Measurements from ENCODE around the gene FARS2.

Gene FARS2

DNA sequence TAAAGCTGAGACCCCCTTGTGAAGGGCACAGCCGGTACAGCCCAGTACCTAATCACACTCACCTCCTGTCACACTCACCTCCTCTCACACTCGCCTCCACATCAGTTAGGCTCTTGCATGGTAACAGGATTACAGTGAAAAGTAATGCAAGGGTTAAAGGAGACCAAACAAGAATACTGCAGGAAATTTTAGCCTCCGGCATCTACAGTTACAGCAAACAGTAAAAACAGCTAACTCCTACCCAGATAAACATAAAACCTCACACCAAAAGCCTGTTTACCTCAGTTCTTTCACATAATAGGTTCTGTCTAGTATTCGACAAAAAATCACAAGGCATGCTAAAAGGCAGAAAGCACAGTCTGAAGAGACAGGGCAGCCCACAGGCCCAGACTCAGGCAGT is 55.6 kb downstream of the FARS2 start:
- in situ Hi-C loops (cut with HindIII; ENCODE audit: low sequenced_read_pairs) = no loop called here

DNA sequence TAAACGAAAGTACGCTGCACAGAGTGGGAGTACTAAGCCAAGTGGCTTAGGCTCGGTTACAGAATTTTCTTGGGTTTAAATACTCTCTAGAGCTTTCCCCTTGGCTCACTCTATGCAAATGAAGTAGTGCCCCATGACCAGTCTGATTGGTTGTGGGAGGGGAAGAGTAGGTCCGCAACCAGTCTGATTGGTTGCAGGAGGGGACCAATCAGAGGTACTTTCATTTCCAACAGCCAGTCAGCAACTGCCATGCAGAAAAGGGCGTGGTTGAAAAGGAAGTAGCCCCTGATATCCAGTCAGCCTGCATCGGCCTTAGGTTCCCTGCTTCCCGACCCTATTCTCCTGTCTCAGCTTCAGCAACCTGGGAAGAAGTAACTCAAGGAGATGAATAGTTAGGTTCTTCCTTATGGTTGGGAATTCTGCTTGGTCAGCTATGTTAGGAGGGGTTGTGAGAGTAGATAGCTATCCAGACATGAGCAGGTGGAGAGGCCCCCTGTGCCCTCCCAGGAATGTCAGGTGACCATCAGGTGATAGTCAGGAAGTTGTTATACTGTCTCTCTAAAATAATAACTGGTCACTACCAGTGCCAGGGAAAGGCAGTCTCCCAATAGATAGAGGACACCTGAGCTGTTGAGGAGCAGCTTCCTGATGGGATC is 57.4 kb downstream of the FARS2 start:
- in situ Hi-C loops (cut with HindIII; ENCODE audit: low sequenced_read_pairs) = no loop called here

GRCh38 chr6:5323979-5324378 is 62.7 kb downstream of the FARS2 start:
- in situ Hi-C loops (cut with HindIII; ENCODE audit: low sequenced_read_pairs) = no loop called here

DNA sequence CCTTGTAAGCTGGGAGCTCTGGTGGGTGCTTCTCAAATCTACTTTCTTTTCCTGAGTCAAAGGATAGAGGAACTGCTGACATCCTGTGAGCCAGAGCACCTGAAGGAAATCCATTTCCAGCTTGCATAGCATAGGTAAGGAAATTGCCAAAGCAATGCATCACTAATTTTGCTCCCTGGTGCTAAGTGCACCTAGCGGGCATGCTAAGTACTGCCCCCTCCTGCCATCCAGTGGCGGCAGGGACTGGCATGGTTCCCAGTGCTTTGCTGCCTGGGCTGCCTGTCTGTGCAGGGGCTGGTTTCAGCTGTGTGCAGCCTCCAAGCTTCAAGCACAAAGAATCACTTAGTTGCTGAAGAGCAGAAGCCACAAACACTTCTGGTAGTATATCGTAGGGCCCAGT is 63.9 kb downstream of the FARS2 start:
- in situ Hi-C loops (cut with HindIII; ENCODE audit: low sequenced_read_pairs) = no loop called here

DNA sequence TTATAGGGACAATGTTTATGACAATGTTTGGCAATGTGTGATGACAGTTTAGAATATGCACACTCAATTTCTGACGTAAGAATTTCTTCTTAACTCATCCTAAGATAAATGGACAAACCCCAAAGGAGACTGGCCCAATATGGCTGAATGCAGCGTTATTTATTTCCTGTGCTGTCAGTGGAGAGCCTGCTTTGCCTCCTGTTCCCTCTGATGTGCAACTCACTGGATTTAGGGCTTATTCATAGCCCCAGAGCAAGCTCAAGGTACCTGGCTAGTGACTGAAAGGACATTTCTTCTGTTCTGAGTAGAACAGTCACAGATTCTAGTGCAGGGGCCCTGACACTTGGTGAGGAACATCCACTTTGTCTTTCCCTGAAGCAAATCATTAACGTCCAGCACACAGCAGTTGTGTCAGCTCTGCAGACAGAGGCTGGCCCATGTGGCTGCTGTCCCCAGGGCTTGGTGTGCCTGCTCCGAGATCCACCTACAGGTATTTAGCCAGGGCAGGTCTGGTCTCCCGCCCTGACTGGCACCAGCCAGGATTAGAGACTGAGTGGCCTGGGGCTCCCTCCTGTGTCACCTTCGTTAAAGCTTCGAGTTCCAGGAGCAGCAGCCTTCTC is 64.8 kb downstream of the FARS2 start:
- in situ Hi-C loops (cut with HindIII; ENCODE audit: low sequenced_read_pairs) = no loop called here

GRCh38 chr6:5328800-5329199 is 67.5 kb downstream of the FARS2 start:
- in situ Hi-C loops (cut with HindIII; ENCODE audit: low sequenced_read_pairs) = no loop called here

DNA sequence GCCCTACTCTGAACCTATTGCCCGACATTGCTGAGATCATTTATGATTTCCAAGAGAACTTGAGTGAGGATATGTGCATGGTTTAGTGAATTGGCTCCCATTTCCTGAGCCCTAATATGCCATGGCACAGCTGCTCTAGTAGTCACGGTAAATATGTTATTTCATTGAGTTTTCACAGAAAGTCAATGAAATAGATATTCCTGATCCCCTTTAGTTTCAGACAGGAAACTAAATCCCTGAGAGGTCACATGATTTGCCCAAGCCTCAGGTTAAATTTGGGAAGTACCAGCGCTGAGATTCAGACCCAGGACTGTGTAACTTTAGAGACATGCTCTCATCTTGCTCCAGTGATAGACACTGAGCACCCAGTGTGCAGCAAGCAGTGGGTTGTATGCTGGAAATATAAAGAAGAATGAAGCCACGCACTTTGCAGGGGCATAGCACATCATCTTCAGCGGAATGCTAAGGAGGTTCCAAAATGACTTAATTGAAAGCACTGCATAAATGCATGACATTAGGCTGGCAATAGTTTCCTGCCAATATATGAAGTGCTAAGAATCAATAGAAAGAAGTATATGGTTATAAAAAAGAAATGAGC is 70.6 kb downstream of the FARS2 start:
- in situ Hi-C loops (cut with HindIII; ENCODE audit: low sequenced_read_pairs) = no loop called here

GRCh38 chr6:5333658-5334057 is 72.3 kb downstream of the FARS2 start:
- in situ Hi-C loops (cut with HindIII; ENCODE audit: low sequenced_read_pairs) = no loop called here

DNA sequence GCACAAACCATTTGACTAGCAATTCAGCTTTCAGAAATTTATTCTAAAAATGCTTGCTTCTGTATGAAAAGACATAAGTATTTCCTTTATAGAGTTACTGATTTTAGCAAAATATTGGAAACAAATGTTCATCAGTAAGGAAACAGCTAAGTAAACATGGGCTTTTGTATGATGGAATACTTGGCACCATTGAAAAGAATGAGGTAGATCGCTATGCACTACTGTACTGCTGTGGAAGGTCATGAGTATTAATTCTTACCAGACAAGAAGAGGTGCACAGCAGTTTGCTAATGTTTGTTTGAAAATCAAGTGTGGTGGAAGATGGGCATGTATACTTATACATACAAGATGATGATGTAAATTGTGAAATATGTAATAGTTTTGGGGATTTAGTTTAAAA is 73.0 kb downstream of the FARS2 start:
- in situ Hi-C loops (cut with HindIII; ENCODE audit: low sequenced_read_pairs) = no loop called here

- in situ Hi-C loops (cut with HindIII; ENCODE audit: low sequenced_read_pairs) = no loop called here
Observed at GRCh38 chr6:5335020-5335419, 73.7 kb downstream of the FARS2 start.

DNA sequence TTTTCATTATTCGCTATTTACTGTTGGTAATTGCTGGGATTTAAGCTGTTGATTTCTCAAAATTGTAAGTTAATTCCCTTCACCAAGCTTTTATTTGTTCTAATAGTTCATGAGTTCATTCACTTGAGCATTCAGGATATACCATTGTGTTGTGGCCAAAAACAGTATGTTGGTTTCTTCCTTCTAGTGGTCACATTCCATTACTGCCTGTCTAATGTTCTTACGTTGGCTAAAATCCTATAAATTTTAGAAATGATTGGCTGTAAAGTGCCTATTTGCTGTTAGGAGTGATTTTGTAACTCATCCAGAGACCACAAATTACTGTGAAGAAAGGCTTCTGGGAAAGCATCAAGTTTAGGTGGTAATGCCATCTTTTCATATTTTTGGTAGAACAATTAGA is 76.3 kb downstream of the FARS2 start:
- in situ Hi-C loops (cut with HindIII; ENCODE audit: low sequenced_read_pairs) = no loop called here

DNA sequence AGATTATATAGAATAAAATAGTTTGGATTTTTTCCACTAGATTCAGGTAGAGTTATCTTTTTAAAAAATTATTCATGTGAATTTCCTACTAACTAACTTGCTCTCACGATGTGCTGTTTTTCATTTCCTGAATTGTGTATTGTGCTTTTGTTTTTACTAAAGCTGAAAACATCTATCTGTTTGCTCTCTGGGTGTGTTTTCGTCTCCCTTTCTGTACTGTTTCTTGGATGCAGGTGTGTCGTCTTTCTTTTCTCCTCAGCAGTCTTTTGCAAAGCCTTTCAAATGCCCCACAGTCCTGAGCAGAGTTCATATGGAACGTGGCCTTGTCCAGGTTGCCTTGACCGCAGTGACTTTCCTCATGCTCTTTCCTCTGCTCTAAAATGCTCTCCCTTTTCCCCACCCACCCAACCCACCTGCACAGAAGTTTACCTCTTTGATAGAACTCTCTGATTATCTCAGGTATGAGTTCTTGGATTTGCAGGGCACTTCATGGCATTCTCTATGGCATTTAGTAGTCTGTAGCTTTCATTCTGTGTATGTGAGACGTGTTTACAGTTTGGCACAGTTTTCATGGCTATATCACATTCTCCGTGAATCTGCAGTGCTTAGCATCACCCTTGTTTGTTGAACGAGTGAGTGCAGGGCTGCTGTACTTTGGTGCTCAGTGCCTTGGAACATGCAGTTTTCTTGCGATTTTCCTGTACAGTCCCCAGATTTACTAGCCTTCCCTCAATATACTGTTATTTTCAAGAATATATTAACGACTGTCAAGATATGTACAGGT is 77.1 kb downstream of the FARS2 start:
- in situ Hi-C loops (cut with HindIII; ENCODE audit: low sequenced_read_pairs) = no loop called here

GRCh38 chr6:5339786-5340185 is 78.5 kb downstream of the FARS2 start:
- in situ Hi-C loops (cut with HindIII; ENCODE audit: low sequenced_read_pairs) = no loop called here

DNA sequence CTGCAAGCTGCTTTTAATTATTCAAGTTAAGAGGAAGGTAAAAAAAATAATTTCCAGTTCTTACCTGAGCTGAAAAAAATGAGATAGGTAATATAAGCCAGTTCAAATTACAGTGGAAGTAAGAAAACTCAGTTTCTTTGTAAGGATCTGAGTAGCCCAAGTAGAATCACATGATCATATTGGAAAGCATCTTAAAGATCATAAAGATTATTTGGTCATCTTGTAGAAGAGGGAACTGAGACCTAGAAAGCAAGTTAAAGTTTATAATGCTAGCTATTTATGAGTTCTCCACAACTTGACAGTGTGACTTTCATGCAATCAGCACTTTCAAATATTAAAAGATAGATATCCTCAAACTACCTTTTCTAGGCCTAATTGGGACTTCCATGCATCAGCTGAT is 80.5 kb downstream of the FARS2 start:
- in situ Hi-C loops (cut with HindIII; ENCODE audit: low sequenced_read_pairs) = no loop called here

GRCh38 chr6:5343998-5344397 is 82.7 kb downstream of the FARS2 start:
- in situ Hi-C loops (cut with HindIII; ENCODE audit: low sequenced_read_pairs) = no loop called here

- in situ Hi-C loops (cut with HindIII; ENCODE audit: low sequenced_read_pairs) = no loop called here
Observed at GRCh38 chr6:5345324-5345723, 84.0 kb downstream of the FARS2 start.

GRCh38 chr6:5351552-5352210 is 90.4 kb downstream of the FARS2 start:
- in situ Hi-C loops (cut with HindIII; ENCODE audit: low sequenced_read_pairs) = no loop called here

DNA sequence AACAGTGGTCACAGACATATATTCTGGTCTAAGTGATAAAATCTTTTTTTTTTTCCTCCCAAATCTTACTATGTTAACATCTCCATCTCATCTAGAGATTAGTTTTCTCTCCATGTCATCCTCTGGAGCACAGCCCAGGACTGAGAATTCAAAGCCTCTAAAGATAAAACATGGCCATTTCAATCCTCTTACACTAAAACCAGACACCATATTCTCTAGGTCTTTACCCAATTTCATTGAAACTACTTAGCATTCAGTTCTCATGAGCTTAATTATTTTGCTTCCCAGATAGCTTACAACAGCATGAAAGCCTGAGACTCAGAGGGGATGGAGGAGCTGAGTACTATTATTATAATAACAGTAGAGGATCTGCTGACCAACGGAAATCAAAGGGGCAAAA is 92.7 kb downstream of the FARS2 start:
- in situ Hi-C loops (cut with HindIII; ENCODE audit: low sequenced_read_pairs) = no loop called here

DNA sequence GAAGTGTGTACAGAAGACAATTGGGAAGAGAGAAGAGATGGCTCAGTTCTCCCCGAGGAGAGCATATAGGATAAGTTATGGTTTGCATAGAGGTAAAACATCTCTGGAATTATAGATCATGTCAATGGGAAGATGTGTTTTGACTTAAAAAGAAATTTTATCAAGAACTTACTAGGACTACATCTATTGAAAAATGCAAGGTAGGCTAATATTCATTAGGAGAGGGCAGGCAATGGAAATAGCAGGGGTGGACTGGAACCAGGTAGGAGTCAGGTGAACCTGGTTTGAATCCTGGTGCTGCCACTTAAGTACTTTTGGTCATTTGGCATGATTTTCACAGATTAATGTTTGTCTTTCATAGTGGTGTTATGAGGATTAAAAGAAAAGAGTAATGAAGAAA is 96.2 kb downstream of the FARS2 start:
- in situ Hi-C loops (cut with HindIII; ENCODE audit: low sequenced_read_pairs) = no loop called here

DNA sequence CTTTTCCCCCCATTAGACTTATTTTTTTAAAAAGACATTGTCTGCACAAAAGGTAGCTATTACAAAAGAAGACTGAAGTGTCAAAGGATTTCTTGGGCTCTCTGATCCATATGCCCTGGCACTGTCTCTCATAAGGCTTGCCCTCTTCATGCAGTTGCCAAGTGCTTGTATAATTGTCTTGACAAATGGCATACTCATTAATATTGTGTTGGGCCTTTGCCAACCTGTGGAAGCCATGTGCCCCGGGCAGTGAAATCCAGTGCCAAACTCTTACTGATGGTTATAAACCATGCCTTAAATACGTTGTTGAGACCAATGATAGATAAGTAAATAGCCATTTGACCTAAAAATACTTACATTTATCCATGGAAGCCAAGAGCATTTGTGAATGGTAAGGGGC is 98.1 kb downstream of the FARS2 start:
- in situ Hi-C loops (cut with HindIII; ENCODE audit: low sequenced_read_pairs) = no loop called here

DNA sequence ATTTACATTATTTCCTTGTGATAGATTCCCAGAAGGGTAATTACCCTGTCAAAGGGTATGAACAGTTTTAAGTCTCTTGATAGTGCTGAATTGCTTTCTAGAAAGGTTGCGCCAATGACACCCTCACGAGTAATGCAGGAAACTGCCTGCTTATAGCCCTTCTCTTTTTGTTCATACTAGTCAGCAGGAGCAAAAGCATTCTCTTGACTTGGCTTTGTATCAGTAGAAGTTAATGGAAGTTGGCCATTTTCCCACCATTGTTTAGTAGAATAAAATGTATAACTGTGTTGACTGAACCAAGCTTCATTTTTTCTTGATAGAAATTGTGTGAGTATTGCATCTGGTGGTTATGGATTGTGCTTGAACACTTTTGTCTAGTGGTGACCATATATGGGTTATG is 100.1 kb downstream of the FARS2 start:
- in situ Hi-C loops (cut with HindIII; ENCODE audit: low sequenced_read_pairs) = no loop called here
